GM19238 (cell line): ENCODE data around the gene LPP.

Experiments used
- DNase-seq: peaks from one replicate; pipeline ENCODE4 v3.0.0; 2011; ENCODE audit warnings: low spot score; ENCODE audit not compliant: insufficient read length

Gene LPP

DNA sequence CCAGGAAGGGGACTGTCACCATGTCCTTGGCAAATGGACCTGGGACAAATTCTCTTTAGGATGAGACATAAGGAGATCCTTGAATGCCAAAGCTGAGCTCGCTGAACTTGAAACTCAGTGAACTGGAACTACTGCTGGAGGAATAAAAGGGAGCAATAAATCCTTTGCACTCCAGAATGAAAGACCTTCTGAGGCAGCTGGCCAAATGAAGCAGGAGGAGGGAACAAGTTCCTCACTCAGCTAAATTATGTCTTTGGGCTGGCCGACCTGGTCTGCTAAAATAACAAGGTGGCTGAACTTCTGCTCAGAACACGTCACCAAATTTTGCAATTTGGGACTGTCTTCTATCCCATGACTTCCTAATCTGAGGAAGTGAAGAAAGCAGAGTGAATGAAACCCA lies 314.7 kb downstream of the LPP start:
- no peak for DNase-seq

DNA sequence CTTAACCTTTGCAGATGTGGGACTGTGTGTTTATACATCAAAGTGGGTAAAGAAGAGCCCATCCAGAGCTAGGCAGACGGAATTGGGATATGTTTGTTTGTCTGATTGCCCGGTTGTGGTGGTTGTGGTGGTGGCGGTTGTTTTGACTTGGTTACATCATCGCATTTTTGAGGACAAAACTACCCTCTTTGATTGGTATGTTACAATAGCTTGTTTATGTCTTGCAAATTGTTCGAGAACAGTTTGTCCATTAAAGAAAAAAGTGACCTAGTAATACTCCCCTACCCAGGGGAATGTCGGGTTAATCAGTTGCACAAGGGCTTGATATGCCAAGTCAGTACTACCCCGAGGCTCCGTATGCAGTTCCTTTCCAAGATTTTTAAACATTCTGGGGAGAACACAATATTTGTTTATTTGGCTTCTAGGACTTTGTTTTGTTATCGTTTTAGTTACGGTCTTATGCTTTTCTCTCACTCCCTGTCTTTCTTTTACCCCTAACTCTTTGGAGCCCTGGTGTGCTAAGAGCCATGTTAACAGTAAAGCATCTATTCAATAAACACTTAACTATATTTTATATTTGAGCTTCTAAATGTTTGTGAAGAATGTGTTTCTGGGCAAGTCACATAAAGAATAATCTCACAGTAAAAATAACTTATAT lies 315.4 kb downstream of the LPP start:
- no peak for DNase-seq

DNA sequence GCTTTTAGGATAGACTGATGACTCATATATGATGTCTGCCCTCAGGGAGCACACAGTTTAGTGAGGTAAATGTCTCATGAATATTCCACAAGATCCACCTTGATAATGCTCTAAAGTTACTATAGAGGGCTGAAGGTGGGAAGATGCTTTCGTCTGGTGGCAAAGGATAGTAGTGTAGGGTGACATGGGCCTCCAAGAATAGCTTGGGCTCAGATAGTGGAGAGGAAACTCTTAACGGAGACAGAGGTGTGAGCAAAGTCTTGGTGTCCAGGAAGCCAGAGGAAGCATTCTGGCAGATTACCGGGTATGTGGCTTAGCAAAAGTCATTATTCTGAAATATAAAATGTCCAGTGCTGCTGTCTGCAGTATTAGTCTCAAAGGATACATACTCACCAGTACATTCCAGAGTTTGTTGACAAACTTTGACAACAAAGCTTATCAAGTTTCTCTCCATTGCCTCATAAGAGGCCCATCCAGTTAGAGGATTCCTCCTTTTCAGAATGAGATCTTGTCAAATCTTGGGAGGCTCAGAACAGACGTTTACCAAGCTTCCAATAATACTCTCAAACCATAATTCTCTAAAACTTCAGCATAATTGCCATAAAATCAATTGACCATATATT lies 316.7 kb downstream of the LPP start:
- no peak for DNase-seq

DNA sequence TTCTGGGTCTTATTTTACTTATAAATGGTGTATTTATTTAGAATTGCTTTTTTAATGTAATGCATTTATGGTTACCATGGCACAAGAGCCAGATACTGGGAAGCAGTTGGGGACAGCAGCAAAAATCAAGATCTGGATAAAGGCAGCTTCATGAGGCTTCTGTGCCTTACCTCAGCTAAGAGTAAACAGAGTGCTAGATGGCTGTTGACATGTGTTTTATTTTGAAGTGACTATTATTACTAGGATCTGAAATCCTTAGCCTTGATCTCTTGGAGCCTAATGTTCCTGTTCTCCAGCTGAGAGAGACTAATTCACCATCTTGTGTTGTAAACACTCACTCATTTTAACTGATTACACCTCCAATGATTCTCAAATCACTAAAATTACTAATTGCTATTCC lies 317.8 kb downstream of the LPP start:
- no peak for DNase-seq

DNA sequence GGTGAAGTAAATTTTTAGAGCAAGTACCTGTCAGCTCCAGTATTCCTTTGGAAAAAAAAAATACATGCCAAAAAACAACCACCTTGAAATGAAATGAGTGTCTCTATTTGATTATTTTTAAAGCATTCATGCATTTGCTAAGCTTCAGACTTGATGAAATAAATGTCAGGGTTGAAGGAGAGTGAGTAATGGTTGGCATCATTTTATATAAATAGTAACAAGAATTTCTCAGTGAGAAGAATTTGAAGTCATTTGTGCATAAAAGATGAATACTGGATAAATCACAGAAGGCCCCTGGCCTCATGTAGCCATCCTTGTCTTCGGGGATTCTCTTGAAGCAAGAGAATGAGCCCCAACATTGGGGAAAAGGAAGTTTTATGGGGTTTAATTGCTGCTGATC lies 318.4 kb downstream of the LPP start:
- DNase-seq, result no peak

DNA sequence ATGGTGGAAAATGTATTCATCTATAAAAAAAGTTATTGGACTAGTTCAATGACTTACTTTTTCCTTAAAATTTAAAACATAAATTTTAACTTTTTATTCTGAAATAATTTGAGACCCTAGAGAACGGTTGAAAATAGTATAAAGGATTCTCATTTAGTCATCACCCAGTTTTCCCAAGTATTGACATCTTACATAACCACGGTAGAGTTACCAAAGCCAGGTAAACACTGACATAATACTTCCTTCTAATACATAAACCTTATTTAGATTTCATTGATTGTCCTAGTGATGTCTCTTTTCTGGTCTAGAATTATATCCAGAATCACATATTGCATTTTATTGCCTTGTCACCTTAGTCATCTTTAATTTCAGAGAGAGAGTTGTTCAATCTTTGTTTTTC lies 319.1 kb downstream of the LPP start:
- DNase-seq, result no peak

DNA sequence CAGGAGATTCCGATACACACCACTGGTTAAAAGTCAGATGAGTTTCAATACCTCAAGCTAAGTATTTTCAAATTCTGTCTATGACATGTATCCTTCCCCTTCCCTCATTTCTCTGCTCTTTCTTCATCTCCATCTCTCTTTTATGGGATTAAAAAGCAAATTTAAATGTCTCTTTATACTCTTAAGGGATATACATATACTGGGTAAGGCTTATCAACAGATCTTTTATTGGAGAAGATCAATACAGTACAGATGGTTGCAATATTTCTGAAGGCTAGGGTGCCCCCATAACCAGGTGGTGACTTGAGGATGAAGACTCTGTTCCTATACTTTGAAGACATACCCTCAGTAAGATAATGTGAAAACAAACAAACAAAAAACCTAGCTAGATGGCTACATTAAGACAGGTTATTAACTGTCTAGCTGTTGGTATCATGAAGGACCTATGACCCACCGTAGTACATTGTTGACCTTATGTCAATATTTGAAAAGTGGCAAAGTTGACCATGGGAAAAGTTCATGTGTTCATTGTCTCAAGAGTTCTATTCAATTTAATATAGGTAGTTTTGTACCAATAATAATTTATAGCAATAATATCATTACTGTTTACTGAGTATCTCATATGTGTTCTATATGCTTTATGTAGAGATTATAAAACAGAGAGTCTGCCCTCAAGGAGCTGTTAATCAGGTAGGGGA lies 319.8 kb downstream of the LPP start:
- no peak for DNase-seq

DNA sequence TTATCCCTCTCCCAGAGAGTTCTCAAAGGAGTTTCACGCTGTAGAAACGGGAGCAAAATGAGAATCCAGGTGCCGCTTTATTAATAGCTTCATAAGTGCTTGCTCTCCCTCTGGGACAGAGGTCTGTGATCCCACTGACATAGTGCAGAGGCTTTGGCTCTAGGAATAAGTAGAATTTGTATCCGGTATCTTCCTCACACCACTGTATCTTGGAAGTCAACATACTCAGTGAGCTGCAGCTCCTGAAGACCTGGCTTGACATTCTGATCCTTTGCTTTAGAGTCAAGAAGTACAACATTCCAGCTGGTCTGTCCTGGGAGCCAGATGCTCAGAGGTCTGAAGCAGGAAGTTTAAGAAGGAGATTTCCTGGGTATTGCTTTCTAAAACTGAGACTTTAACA lies 323.0 kb downstream of the LPP start:
- DNase-seq, result no peak

DNA sequence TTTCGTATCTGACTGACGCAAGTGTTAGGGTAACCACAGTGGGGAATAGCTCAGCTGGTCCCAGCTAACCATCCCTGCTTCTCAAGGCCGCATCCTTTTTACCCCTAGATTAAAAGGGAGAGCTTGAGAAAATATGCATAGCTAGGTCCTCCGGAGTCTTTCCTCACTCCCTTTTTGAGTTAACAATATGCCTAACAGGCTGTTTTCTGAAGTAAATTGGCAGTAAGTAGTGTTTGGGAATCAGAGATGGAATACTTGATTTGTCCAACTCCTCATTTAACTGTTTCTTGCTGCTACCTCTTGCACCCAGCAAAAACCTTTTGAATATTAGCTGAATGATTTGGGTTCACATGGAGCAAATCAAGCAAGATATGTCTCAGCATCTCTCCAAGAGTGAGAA lies 326.1 kb downstream of the LPP start:
- DNase-seq, result no peak

DNA sequence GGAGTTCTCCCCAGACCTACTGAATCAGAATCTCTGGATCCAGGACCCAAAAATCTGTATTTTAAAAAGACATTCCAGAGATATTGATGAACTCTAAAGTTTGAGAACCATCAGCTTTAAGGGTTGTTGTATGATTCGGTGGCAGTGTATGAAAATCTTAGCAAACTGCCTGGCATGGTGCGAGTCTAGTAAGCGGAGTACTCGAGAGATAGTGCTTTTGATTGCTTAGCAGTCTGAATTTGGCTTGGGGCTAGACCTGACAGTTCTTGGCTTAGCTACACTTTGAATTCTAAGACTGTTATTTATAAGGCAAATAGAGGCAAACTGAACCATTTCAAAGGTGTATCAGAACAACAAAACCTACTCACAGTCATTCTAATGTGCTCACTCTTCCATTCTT lies 329.0 kb downstream of the LPP start:
- DNase-seq, result no peak

DNA sequence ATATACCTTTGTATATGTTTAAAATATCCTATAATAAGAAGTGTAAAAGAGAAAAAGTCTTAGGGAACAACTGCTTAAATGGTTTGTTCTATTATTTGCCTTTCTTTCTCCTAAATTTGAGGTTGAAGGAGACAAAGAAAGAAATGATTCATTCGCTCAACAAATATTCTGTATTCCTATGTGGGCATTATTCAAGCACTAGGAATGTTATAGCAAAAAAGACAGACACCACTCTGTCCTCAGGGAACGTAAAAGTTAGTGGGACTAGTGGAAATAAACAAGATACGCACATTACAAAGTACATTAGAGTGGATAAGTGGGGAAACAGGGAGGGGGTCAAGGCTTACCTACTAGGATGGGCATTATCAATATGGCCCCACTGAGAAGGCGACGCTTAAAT lies 332.2 kb downstream of the LPP start:
- DNase-seq, result no peak

DNA sequence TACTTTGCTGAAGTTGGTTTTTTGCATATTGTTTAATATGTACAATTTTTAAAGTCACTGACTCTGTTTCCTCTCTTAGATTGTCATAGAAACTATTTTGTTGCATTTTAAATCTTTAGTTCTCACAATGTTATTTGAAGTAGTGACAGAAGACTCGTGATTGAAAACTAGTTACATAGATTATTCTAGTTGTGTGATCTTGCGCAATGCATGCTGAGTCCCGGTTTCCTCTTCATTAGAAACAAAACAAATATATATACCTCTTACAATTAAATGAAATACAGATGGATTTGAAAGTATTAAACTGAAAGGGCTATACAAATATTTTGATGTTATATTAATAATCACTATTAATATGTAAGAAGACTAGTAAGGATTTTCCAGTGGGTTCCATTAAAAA lies 333.0 kb downstream of the LPP start:
- DNase-seq, result no peak

DNA sequence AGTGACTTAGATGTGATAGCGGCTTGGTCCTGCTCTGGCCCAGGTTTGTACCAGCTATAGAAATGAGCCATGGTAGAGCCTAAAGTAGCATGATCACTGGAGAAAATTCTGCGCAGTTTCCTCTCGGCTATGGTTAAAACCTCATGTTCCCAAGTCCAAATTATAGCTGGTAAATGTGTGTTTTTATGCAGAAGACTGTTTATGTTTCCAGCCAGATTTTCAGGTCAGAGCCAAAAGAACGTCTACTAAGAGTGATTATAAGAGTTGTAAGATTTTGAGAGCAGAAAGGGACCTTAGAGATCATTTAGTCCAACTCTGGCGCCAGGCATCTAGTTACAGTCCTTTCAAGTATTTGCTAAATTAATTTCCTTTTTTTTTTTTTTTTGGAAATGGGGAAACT lies 333.7 kb downstream of the LPP start:
- no peak for DNase-seq

DNA sequence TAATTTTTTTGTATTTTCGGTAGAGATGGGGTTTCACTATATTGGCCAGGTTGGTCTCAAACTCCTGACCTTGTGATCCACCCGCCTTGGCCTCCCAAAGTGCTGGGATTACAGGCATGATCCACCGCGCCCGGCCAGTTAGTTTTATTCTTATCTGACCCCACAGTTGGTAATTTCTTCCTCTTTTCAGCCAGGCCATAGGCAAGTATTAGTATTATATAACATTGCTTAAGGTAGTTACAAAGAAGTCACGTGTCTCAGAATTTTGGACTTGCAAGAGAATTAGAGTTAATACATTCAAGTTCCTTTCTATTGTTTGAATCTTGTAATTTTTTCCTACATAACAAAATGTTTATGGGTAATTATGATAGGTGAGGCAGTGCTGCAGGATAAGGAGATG lies 334.8 kb downstream of the LPP start:
- no peak for DNase-seq

DNA sequence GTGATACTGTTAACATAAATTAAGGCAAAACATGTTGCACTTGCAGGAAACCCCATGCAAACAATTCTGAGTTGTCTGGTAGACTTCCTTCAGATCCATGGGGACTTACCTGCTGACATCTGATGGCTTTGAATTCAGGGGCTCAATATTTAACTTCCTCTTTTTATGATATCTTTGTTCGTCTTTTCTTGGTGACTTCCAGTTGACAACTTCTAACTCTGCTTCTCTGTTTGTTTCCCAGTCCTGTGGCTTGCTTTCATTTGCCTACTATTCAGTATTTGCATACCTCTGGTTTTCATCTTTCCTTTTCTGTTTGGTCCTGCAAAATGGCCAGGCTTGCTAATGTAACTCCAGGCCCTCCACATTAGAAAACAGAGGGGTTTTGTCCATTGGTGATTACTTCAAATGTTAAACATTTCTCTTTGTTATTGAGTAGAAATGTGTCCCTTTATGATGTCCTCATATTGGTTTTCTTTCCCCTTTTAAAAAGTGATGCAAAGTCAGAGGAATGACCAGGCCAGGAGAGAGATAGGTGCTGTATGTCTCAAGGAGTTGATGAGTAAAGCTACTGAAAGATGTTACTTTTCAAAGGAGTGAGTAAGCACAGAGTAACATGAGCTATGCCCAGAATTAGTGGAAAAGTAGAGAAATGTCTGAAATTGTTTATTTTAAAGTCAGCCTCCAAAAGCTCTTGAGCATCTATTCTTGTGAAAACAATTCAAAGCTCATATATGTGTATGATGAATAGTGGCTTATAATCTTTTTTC lies 335.9 kb downstream of the LPP start:
- no peak for DNase-seq

DNA sequence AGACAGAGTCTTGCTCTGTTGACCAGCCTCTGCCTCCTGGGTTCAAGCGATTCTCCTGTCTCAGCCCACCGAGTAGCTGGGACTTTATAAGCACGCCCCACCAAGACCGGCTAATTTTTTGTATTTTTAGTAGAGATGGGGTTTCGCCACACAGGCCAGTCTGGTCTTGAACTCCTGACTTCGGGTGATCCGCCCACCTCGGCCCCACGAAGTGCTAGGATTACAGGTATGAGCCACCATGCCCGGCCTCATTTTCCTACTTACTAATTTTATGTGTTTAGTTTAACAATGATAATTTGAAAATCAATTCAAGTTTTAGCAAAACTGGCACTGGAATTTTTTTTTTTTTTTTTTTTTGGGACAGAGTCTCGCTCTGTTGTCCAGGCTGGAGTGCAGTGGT lies 336.5 kb downstream of the LPP start:
- DNase-seq, result no peak

DNA sequence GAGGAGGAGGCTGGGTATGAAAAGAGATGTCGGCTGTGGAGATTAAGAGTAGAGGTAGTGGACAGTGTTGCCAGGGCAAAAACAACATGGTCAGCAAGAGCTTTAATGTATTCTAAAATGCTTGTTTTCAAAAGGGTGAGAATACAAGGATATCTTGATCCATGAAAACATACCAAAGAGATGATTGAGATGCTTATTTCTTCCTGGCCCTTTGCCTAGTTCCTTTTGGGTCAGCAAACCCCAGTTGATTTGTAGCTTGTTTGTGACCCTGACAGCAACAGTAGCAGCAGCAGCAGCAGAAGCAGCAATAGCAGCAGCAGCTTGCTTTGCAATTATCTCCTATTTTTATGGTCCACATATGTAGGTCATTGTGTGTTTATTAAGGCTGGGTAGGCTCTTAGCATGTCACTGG lies 337.3 kb downstream of the LPP start:
- no peak for DNase-seq

DNA sequence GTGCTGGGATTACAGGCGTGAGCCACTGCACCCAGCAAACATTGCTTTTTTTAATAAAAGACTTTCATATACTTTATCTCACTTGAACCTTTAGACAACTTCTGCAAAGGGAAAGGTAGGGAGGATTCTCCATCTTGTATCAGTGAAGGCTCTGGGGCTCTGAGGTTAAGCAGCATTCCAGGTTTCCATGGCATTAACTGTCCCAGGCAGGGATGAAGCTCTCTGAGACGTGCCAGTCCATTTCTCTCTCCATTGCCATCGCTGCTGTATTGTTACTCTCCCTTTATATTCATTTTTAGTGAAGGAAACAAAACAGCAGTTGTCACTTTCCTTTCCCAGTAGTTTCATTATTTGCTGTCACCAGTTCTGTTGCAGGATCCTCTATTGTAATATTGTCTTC lies 342.4 kb downstream of the LPP start:
- no peak for DNase-seq

DNA sequence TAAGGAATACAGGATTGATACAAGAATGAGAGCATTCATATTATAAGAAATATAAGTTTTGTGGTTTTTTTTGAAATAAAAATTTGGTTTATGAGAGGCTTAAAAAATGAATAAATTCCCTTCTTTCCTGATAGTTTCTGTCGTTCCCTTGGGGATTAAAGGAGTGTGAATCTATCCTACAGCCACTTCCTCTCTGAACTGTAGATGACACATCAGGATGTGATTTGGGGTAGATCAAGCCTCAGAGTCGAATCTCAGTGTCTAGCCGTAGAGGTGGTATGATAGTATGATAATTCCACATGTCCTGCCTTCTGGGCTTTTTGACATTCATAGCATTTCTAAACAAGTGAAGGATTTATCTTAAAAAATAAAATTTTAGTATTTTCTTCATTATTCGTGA lies 343.1 kb downstream of the LPP start:
- DNase-seq, result no peak

DNA sequence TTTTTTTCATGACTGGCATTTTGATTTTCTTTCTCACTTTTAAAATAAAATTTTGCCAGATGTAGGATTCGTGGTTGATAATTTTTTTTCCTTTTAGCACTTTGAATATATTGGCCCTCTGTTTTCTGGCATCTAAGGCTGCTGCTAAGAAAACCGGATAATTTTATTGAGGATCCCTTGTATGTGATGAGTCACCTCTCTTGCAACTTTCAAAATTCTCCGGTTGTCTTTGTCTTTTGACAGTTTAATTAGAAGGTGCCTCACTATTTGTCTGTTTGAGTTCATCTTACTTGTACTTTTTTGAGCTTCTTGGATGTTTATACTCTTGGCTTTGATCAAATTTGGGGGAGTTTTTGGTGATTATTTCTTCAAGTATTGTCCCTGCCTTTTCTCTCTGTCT lies 349.7 kb downstream of the LPP start:
- DNase-seq, result no peak

DNA sequence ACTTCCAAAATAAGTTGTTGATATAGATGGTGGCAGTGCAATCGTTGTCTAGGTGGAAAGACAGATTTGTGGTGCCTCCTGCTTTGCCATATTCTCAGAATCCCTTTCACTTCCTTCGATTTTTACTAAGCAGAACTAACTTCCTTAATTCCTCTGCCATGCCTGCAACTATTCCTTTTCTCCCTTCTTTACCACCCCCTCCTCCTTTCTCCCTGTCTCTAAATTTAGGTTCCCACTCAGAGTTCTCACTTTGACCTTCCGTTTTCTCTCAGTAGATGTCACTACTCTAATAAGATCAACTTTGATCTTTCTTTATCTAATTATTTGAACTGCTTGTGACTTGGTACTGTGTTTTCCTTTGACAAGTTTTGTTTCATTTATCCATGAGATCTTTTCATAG lies 351.2 kb downstream of the LPP start:
- DNase-seq, result no peak

DNA sequence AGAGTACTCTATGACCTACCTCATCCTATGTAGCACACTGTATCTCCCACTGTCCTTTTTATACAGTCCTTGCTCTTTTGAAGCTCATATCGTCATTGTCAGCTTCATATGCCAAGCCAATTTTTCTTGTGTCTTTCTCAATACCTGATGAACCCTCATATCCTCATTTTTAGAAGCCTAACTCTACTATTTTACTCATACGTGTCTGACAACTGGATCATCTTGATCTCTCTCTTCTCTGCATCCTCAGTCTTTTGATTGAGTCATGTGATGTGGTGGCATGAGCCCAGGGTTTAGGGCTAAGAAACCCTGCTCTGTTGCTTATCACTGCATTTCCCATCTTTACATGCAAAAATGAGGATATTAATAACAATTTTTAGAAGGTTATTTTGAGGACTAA lies 352.0 kb downstream of the LPP start:
- DNase-seq, result no peak
